GM21529 (cell line): Measurements from ENCODE around the gene KLK1.

Experiments
- ATAC-seq: cut with Tn5 transposase; IDR thresholded peaks from one replicate; pipeline ENCODE4 v1.9.1; 2021; ENCODE audit not compliant: unreplicated experiment

KLK1 gene

GRCh38 chr19:50836543-50837195 lies 13.1 kb upstream of the KLK1 start:
- no peak for ATAC-seq

GRCh38 chr19:50835785-50836542 lies 12.4 kb upstream of the KLK1 start:
- peak; percentile 83 for ATAC-seq

GRCh38 chr19:50835103-50835784 lies 11.7 kb upstream of the KLK1 start:
- ATAC-seq, result no peak

- no peak for ATAC-seq
Observed at GRCh38 chr19:50833802-50834167, 10.2 kb upstream of the KLK1 start.

GRCh38 chr19:50833117-50833801 lies 9.7 kb upstream of the KLK1 start, which contains the start of gene KLK15:
Gene KLK15, minus strand, starts transcription at chr19:50833574. Its CDS starts 2,082 bp downstream, at chr19:50831492.
- ATAC-seq, result no peak

GRCh38 chr19:50832666-50833065 lies 9.1 kb upstream of the KLK1 start:
- ATAC-seq, result no peak

GRCh38 chr19:50831026-50831396 lies 7.4 kb upstream of the KLK1 start:
- ATAC-seq, result no peak

GRCh38 chr19:50830266-50831025 lies 6.9 kb upstream of the KLK1 start:
- ATAC-seq, result no peak

GRCh38 chr19:50829801-50830200 lies 6.2 kb upstream of the KLK1 start:
- ATAC-seq, result no peak

- ATAC-seq, result no peak
Observed at GRCh38 chr19:50827476-50827875, 3.9 kb upstream of the KLK1 start.

GRCh38 chr19:50826492-50827240 lies 3.1 kb upstream of the KLK1 start:
- ATAC-seq, result no peak

- ATAC-seq, result no peak
Observed at GRCh38 chr19:50822661-50823208, 852 bp downstream of the KLK1 start.

GRCh38 chr19:50821622-50822021 lies 2.0 kb downstream of the KLK1 start:
- ATAC-seq, result no peak

- no peak for ATAC-seq
Observed at GRCh38 chr19:50821248-50821612, 2.4 kb downstream of the KLK1 start.

- no peak for ATAC-seq
Observed at GRCh38 chr19:50820549-50821247, 2.9 kb downstream of the KLK1 start.

GRCh38 chr19:50820086-50820485 lies 3.5 kb downstream of the KLK1 start:
- ATAC-seq, result no peak

GRCh38 chr19:50819636-50820035 lies 4.0 kb downstream of the KLK1 start:
- ATAC-seq, result no peak

GRCh38 chr19:50818859-50819472 lies 4.6 kb downstream of the KLK1 start:
- no peak for ATAC-seq
